OCI-LY3 (cell line): ENCODE results near the gene KCNJ8.
"Not testable (repeated sequence)": the region's sequence is repeated elsewhere in the genome, so short reads cannot be mapped to it uniquely, and the experiment has no call there.

Experiments
- H2AFZ ChIP-seq: fragments of 200-600, 300-600 bp; shearing (Covaris generic); 2 replicates; pipeline ENCODE4 v1.6.0; 2014; ENCODE audit warnings: antibody characterized with exemption, low read depth, low read length
- H3K27ac ChIP-seq: fragments of 200-600, 300-600 bp; sonication (generic); 2 replicates; pipeline ENCODE4 v1.5.1; 2014; ENCODE audit warnings: mild to moderate bottlenecking, low read length, moderate library complexity, mixed read lengths
- H3K27me3 ChIP-seq: fragments of 200-600, 300-600 bp; sonication (generic); 2 replicates; pipeline ENCODE4 v1.6.1; 2014; ENCODE audit warnings: low read depth, low read length, mixed read lengths
- H3K36me3 ChIP-seq: fragments of 200-600, 300-600 bp; sonication (generic); replicated peaks from 2 replicates; pipeline ENCODE3; 2014; ENCODE audit warnings: low read depth, low read length, mixed read lengths
- H3K4me1 ChIP-seq: fragments of 300-600, 200-600 bp; sonication (generic); 2 replicates; pipeline ENCODE4 v1.6.1; 2014; ENCODE audit warnings: low read length, mixed read lengths
- H3K4me2 ChIP-seq: fragments of 200-600, 300-600 bp; sonication (generic); 2 replicates; pipeline ENCODE4 v1.6.1; 2014; ENCODE audit warnings: low read length, mixed read lengths
- H3K4me3 ChIP-seq: fragments of 300-600, 200-600 bp; sonication (generic); 2 replicates; pipeline ENCODE4 v1.5.1; 2014; ENCODE audit warnings: antibody characterized with exemption, mild to moderate bottlenecking, low read length, moderate library complexity
- H3K79me2 ChIP-seq: fragments of 300-600, 200-600 bp; shearing (Covaris generic); 2 replicates; pipeline ENCODE4 v1.6.1; 2014; ENCODE audit warnings: mild to moderate bottlenecking, low read length, mixed read lengths
- H3K9ac ChIP-seq: fragments of 300-600, 200-600 bp; shearing (Covaris generic); 2 replicates; pipeline ENCODE4 v1.6.0; 2014; ENCODE audit warnings: mild to moderate bottlenecking, low read length, moderate library complexity
- H3K9me3 ChIP-seq: fragments of 200-600, 300-600 bp; shearing (Covaris generic); 2 replicates; pipeline ENCODE4 v1.6.1; 2014; ENCODE audit warnings: low read length, mixed read lengths; ENCODE audit not compliant: insufficient read depth
- H4K20me1 ChIP-seq: fragments of 200-600, 300-600 bp; sonication (generic); 2 replicates; pipeline ENCODE4 v1.6.1; 2016; ENCODE audit warnings: low read length, mixed read lengths; ENCODE audit not compliant: insufficient read depth
- EZH2phosphoT487 ChIP-seq: fragments of 200-600 bp; shearing (Covaris generic); IDR thresholded peaks from 2 replicates; pipeline ENCODE4 v1.6.1; 2018; ENCODE audit warnings: antibody characterized with exemption, mixed run types, low read depth
- TF ChIP-seq, protein P1 (sequence below): fragments of 200-600, 300-600 bp; sonication (generic); IDR thresholded peaks from 2 replicates; pipeline ENCODE4 v1.5.1; 2014; ENCODE audit warnings: antibody characterized with exemption, low read length, low read depth

Gene KCNJ8

GRCh38 chr12:21801522-21802288, 27.2 kb upstream of the KCNJ8 start:
- H3K36me3 ChIP-seq = no peaks in the 10 kb centered on the region
- TF ChIP-seq, protein P1, sequence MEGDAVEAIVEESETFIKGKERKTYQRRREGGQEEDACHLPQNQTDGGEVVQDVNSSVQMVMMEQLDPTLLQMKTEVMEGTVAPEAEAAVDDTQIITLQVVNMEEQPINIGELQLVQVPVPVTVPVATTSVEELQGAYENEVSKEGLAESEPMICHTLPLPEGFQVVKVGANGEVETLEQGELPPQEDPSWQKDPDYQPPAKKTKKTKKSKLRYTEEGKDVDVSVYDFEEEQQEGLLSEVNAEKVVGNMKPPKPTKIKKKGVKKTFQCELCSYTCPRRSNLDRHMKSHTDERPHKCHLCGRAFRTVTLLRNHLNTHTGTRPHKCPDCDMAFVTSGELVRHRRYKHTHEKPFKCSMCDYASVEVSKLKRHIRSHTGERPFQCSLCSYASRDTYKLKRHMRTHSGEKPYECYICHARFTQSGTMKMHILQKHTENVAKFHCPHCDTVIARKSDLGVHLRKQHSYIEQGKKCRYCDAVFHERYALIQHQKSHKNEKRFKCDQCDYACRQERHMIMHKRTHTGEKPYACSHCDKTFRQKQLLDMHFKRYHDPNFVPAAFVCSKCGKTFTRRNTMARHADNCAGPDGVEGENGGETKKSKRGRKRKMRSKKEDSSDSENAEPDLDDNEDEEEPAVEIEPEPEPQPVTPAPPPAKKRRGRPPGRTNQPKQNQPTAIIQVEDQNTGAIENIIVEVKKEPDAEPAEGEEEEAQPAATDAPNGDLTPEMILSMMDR = no peak
- TF ChIP-seq EZH2phosphoT487 = no peak
- H3K9me3 ChIP-seq = no peaks in the 10 kb centered on the region
- no peaks in the 10 kb centered on the region for H3K27me3 ChIP-seq
- H2AFZ ChIP-seq = no peak overlapping the region
- no peaks in the 10 kb centered on the region for H3K79me2 ChIP-seq
- H3K9ac ChIP-seq = no peak overlapping the region
- H3K4me3 ChIP-seq = no peak overlapping the region
- no peaks in the 10 kb centered on the region for H3K4me1 ChIP-seq
- H3K27ac ChIP-seq = no peak overlapping the region
- H3K4me2 ChIP-seq = no peak overlapping the region
- no peaks in the 10 kb centered on the region for H4K20me1 ChIP-seq

DNA sequence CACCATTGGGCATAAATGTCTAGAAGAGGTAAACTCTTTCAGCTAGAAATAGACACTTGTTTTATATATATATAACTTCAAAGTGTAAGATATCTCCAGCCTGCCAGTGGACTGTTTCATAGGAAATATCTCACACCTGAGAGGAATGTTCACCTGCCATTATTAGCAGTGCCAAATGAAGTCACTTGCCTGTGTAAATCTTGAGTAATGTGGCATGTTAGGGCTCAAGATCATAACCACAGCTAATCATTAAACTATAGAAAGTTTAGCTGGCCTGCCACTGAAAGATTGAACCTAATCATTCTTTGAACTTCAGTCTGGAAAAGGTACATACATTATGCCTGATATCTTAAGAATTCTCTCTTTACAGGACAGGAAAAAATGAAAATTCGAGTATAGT, 25.5 kb upstream of the KCNJ8 start:
- H3K79me2 ChIP-seq = no peaks in the 10 kb centered on the region
- no peak overlapping the region for H3K27ac ChIP-seq
- no peaks in the 10 kb centered on the region for H3K27me3 ChIP-seq
- no peaks in the 10 kb centered on the region for H3K4me1 ChIP-seq
- H4K20me1 ChIP-seq = no peaks in the 10 kb centered on the region
- no peak overlapping the region for H3K9ac ChIP-seq
- H3K4me3 ChIP-seq = no peak overlapping the region
- H2AFZ ChIP-seq = no peak overlapping the region
- no peaks in the 10 kb centered on the region for H3K9me3 ChIP-seq
- no peaks in the 10 kb centered on the region for H3K36me3 ChIP-seq
- TF ChIP-seq, protein P1 = no peak
- TF ChIP-seq EZH2phosphoT487 = no peak
- no peak overlapping the region for H3K4me2 ChIP-seq

DNA sequence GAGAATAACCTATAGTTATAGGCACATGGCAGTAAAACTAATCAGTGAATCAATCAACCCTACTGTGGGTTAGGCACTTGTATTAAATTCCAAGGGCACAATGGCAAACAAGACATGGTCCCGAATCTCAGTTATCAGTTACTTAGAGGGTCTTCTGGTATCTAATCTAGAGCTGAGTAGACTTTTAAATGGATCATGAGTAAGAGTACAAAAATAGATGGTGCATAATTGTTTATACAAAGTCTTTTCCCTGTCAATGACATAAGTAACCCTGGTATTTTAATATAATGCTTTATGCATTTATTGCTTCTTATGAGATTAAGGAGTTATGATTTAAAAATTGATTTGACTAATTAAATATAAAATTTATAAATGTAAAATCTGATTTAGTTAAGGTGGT, 23.0 kb upstream of the KCNJ8 start:
- no peak overlapping the region for H3K4me3 ChIP-seq
- H3K36me3 ChIP-seq = no peaks in the 10 kb centered on the region
- H3K79me2 ChIP-seq = no peaks in the 10 kb centered on the region
- H3K4me1 ChIP-seq = no peaks in the 10 kb centered on the region
- no peaks in the 10 kb centered on the region for H4K20me1 ChIP-seq
- H3K9me3 ChIP-seq = no peaks in the 10 kb centered on the region
- no peak overlapping the region for H3K9ac ChIP-seq
- H2AFZ ChIP-seq = no peak overlapping the region
- H3K4me2 ChIP-seq = no peak overlapping the region
- no peak overlapping the region for H3K27ac ChIP-seq
- no peak for TF ChIP-seq EZH2phosphoT487
- TF ChIP-seq, protein P1 = no peak
- H3K27me3 ChIP-seq = no peaks in the 10 kb centered on the region

- H3K4me2 ChIP-seq = no peak overlapping the region
- no peaks in the 10 kb centered on the region for H3K27me3 ChIP-seq
- no peaks in the 10 kb centered on the region for H3K79me2 ChIP-seq
- no peak overlapping the region for H2AFZ ChIP-seq
- no peaks in the 10 kb centered on the region for H3K36me3 ChIP-seq
- H3K27ac ChIP-seq = no peak overlapping the region
- H4K20me1 ChIP-seq = no peaks in the 10 kb centered on the region
- H3K4me3 ChIP-seq = no peak overlapping the region
- H3K9ac ChIP-seq = no peak overlapping the region
- no peaks in the 10 kb centered on the region for H3K9me3 ChIP-seq
- no peak for TF ChIP-seq EZH2phosphoT487
- TF ChIP-seq, protein P1 = no peak
- no peaks in the 10 kb centered on the region for H3K4me1 ChIP-seq
These were observed 21.3 kb upstream of the KCNJ8 start for GRCh38 chr12:21795648-21796328.

DNA sequence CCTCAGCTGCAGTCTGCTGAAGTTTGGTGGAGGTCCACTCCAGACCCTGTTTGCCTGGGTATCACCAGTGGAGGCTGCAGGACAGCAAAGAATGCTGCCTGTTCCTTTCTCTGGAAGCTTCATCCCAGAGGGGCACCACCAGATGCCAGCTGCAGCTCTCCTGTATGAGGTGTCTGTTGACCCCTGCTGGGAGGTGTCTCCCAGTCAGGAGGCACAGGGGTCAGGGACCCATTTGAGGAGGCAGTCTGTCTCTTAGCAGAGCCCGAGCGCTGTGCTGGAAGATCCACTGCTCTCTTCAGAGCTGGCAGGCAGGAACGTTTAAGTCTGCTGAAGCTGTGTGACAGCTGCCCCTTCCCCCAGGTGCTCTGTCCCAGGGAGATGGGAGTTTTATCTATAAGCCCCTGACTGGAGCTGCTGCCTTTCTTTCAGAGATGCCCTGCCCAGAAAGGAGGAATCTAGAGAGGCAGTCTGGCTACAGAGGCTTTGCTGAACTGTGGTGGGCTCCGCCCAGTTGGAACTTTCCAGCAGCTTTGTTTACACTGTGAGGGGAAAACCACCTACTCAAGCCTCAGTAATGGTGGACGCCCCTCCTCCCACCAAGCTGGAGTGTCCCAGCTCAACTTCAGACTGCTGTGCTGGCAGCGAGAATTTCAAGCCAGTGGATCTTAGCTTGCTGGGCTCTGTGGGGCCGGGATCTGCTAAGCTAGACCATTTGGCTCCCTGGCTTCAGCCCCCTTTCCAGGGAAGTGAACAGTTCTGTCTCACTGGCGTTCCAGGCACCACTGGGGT, 20.5 kb upstream of the KCNJ8 start:
- H3K27me3 ChIP-seq, H3K9ac ChIP-seq, H3K4me1 ChIP-seq, H4K20me1 ChIP-seq, H2AFZ ChIP-seq, H3K4me2 ChIP-seq, H3K4me3 ChIP-seq, H3K9me3 ChIP-seq, H3K36me3 ChIP-seq, H3K27ac ChIP-seq, H3K79me2 ChIP-seq: not testable (repeated sequence)

DNA sequence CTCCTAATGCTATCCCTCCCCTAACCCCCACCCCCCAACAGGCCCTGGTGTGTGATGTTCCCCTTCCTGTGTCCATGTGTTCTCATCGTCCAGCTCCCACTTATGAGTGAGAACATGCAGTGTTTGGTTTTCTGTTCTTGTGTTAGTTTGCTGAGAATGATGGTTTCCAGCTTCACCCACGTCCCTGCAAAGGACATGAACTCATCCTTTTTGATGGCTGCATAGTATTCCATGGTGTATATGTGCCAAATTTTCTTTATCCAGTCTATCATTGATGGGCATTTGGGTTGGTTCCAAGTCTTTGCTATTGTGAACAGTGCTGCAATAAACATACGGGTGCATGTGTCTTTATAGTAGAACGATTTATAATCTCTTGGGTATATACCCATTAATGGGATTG, 15.2 kb upstream of the KCNJ8 start:
- H3K27me3 ChIP-seq, H4K20me1 ChIP-seq, H3K36me3 ChIP-seq, H3K9ac ChIP-seq, H3K9me3 ChIP-seq, H3K79me2 ChIP-seq, H3K4me2 ChIP-seq, H3K27ac ChIP-seq, H3K4me3 ChIP-seq, H3K4me1 ChIP-seq, H2AFZ ChIP-seq: not testable (repeated sequence)
